ENCODE results near the gene CASP4.
"Not testable (repeated sequence)": the region's sequence is repeated elsewhere in the genome, so short reads cannot be mapped to it uniquely, and the experiment has no call there.

The CASP4 gene

DNA sequence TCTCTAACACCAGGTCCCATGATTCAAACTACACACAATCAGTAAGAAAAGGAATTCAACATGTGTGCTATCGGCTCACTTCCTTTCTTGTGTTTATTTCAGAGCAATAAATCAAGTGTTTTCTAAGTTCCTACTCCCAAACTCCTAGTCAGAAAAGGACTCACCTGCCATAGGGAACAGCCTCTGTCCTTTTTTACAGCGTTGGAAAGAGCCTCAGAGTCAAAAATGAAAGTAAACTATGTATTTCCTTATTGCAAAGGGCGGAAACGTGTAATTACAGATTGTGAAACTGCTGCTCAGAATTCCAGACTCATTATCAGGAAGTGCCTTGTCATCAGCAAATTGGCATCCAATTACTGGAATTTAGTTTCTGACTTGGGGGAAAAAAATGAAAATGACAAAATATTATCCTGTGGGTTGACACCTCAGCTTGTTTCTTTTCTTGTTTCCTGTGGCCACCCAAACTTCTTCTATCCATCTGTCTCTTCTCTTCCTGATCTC, at the start of gene CASP4:
Gene CASP4, minus strand, starts transcription at position 220 of the 501 bp plus-strand sequence. Its CDS starts 49 bp downstream, at position 171.
- DNase-seq (ENCODE audit: low read depth) = no peak

DNA sequence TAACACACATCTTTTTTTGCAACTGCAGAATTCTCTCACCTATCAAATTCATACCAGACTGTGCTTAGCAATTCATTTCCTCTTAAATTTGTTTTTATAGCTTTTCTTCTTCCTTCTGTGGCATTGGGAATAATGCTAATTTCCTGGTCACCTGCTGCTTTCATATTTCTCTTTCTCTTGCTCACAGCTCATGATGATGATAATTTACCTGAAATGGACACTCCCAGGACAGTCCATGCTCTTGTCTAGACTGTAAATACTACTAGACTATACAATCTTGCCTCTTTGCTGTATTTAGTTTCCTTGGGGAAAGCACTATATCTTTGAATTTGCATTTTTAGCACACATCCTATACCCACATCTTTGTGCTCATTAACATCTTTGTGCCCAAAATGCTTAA, 39.1 kb upstream of the CASP4 start:
- DNase-seq (ENCODE audit: low read depth) = no peak

DNA sequence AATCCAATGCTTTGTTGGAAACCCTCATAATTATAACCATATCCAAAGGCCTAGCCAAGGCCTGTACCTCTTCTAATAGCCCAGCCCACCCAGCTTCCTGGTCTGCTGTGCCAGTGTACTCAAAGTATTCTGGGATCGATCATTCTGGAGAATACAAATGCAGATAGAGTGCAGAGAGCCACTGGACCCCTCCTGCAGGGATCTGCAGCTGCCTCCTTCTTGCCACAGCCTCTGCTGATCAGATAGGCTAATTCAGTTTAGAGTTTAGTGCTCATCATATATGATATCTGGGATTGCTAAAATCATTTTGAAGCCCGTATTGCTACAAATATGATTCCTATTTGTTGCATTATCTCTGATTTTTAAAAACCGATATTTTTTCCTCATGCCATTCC, 37.1 kb upstream of the CASP4 start:
- no peak for DNase-seq (ENCODE audit: low read depth)

DNA sequence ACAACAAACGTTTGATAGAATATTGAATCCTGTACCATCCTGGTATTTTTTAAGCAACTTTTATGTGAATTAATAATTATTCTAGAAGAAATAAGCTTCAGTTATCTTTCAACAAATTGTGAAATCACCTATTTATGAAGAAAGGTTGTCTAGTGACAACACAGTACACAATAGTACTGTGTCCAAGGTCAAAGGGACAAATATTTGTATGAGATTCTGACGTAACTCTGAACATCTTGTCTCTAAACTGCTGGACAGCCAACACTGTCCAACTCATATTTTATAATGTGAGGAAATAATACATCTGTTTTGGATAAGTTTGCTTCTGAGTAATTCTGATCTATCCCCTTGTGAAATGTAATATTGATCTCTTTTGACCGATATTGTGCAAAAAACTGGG, 35.6 kb upstream of the CASP4 start:
- no peak for DNase-seq (ENCODE audit: low read depth)

DNA sequence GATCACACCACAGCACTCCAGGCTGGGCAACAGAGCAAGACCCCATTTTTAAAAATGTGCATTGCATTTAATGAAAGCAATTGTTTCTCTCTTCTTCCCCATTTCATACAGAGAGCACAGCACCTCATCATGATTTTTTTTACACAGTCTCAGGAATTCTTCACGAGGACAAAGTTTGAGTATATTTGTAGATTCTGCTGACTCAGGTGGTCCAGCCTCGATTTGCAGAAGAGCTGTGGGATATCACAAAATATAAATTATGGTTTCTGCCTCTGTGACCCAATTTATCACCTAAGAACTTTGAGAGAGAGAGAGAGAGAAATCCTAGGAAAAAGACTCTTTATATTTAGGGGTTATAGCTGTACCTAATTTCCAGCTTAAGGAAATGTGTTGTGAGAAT, 34.8 kb upstream of the CASP4 start:
- no peak for DNase-seq (ENCODE audit: low read depth)

DNA sequence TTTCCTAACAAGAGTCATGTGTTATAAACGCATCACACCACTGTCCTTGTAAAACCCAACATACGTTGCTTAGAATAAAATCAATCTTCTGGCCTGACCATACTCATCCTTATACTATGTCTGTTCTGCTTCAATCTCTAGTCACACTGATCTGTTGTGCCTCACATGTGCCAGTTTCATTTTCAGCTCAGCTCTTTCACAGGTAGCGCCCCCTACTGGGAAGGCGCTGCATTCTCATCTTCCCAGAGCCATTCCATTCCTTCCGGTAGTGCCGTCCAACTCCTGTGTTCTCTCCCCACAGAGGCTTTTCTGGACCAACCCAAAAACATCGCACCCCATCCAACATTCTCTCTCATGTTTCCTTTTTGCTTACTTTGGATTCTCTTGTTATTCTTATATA, 32.4 kb upstream of the CASP4 start:
- DNase-seq (ENCODE audit: low read depth) = peak; percentile 35

DNA sequence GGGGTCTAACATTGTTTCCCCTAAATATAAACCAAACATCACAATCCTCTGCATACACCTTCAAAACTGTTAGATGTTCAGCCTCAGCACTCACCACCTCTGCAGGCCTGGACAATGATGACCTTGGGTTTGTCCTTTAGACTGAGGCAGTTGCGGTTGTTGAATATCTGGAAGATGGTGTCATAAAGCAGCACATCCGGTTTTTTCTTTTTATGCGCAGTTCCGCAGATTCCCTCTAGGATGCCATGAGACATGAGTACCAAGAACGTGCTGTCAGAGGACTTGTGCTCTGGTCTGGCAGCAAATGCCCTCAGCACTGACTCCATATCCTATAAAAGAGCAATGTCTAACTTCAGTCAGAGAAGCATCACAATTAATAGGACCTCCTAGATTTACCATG, 31.8 kb upstream of the CASP4 start:
- DNase-seq (ENCODE audit: low read depth) = no peak

DNA sequence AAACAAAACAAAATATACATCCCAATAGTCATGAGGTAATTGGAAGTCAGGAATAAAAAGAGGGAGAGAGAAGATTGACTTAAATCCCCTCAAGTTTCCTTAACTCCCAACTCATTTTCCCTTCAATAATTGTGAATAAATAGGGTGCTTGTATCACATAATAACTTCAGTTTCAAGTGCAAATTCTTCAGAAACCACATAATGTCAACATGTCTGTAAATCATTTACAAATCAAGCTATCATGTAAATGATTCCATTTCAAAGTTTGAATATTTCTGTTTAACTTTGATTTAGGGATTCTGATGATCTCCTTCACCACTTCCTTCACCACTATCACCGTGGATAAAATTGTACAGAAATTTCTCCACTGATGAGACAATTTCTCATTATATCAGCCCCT, 31.3 kb upstream of the CASP4 start:
- no peak for DNase-seq (ENCODE audit: low read depth)

DNA sequence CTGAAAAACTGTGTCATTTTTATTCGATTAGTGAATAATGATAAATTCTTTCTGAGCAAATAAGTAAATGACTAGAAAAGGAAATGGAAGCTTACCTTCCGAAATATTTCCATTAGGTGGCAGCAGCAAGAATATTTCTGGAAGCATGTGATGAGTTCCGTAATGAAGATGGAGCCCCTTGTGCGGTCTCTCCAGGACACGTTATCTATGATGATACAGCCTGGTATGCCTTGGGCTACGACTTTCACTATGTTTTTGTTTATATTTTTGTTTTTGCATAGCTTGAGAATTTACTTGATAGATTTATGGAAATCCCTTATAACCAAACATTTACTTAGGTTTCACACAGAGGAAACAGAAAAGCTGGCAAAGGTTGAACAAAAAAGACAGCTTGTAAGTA, 28.9 kb upstream of the CASP4 start:
- DNase-seq (ENCODE audit: low read depth) = no peak

DNA sequence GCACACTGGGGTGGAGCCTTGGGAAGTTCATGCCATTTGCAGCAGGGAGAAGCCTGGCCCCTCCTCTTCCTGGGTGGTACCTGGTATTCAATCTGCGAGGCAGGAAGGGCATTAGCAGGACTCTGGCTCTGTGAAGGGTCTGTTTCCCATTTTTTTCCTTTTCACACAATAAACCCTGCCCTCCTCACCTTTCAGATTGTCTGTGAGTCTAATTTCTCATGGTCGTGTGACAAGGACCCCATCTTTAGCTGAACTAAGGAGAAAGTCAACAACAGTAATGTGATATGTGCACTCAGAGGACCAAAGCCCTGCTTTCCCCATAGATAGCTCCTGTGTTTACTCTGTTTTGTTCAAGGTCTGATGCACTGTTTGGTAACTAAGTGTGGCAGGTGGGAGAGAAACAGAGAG, 26.6 kb upstream of the CASP4 start:
- no peak for DNase-seq (ENCODE audit: low read depth)

DNA sequence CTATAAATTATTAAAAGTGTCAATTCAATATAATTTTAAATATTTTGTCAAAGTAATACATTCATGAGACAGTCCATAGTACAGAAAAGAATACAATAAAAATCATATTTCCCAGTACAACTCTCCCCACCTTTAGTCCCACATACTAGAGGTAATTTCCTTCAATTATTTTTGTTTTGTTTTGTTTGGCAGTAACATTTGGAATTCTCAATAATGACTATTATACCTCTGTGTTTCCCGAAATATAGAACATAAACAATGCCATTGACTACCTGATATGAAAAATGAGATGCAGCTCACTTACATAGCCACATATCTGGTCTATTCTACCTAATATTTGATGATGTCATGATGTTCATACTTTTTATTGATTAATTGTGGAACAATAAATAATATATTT, 24.4 kb upstream of the CASP4 start:
- DNase-seq (ENCODE audit: low read depth) = no peak

DNA sequence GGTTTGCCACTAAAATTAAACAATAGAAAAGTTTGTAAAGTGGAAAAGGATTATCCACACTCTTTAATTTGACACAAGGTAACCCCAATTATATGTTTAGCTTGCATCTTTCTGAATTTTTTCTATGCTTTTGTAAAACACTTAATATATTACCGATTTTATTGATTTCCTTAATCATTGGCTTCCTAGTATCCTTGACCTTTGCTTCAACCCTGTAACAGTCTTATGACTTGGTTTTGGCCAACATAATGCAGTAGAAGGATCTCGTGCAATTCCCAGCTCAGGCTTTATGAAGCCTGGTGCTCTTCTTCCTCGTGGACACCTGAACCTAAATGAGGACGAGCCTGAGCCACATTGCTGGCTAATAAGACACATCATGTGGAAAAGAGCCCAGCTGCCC, 23.6 kb upstream of the CASP4 start:
- no peak for DNase-seq (ENCODE audit: low read depth)

DNA sequence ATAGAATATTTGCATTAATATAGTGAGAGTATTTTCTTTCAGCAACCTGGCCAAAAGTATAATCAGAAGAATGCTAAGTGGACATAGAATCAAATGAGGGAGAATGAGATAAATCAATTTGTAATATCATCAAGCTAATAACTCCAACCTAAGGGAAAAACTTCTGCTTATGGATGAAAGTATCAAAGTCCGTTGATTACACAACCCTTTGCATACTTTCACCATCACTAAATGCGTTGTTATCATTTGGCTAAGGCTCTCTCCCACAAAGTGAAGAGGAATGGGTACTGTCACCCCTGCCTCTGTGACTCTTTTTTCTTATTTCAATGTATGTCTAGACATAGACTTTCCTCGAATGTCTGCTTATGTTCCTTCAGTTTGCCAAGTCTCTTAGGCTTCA, 16.4 kb upstream of the CASP4 start:
- DNase-seq (ENCODE audit: low read depth) = no peak

DNA sequence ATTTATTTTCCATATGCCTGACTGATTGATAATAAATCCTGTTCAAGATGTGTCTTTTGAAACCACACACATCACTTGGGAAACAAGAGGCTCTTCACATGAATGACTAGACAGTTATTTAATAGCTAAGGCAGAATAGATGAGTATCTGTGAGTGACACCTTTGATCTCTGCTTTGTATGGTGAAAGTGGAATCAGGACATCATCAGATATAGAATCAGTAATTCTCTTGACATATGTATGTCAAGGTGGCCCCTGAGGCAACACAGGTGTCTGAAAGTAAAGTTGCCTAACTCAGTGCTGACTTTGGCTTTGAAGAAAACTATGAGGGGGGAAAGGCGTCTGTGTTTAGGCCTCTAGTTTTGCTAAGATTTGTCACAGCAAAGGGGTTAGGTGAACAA, 11.5 kb upstream of the CASP4 start:
- no peak for DNase-seq (ENCODE audit: low read depth)

DNA sequence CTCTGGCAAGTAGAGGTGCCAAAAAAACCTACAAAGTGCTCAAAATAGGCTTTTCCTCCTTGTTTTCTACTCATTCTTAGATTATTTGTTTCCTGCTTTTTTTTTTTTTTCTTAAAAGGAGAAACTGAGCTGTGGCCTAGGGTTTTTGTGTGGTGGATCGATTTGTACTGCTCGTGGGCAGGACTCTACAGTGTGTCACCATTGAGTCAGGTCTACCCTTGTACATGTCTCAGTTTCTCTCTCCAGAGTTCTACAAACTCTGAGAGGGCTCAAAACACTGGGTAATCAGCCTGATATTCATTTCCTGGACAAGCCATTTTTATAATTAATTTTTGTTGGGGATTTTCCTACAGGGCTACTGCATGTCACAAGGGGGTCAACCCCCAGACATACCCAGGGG, 5.2 kb upstream of the CASP4 start:
- DNase-seq (ENCODE audit: low read depth) = no peak

DNA sequence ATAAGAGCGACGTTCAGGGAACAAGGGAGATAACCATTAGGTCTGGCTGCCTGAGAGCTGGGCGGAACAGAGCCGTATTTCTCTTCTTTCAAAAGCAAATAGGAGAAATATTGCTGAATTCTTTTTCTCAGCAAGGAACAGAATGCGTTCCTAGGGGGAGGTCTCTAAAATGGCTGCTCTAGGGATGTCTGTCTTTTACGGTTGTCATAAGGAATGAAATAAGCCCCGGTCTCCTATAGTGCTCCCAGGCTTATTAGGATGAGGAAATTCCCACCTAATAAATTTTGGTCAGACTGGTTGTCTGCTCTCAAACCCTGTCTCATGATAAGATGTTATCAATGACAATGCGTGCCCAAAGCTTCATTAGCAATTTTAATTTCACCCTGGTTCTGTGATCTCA, 4.5 kb upstream of the CASP4 start:
- not testable (repeated sequence) for DNase-seq (ENCODE audit: low read depth)

DNA sequence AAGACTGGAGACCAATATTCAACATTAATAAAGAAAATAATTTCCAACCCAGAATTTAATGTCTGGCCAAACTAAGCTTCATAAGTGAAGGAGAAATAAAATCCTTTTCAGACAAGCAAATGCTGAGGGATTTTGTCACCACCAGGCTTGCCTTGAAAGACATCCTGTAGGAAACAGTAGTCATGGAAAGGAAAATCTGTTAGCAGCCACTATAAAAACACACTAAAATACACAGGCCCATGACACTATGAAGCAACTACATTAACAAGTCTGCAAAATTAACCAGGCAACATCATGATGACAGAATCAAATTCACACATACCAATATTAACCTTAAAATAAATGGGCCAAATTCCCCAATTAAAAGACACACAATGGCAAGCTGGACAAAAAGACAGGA, 2.4 kb upstream of the CASP4 start:
- no peak for DNase-seq (ENCODE audit: low read depth)

DNA sequence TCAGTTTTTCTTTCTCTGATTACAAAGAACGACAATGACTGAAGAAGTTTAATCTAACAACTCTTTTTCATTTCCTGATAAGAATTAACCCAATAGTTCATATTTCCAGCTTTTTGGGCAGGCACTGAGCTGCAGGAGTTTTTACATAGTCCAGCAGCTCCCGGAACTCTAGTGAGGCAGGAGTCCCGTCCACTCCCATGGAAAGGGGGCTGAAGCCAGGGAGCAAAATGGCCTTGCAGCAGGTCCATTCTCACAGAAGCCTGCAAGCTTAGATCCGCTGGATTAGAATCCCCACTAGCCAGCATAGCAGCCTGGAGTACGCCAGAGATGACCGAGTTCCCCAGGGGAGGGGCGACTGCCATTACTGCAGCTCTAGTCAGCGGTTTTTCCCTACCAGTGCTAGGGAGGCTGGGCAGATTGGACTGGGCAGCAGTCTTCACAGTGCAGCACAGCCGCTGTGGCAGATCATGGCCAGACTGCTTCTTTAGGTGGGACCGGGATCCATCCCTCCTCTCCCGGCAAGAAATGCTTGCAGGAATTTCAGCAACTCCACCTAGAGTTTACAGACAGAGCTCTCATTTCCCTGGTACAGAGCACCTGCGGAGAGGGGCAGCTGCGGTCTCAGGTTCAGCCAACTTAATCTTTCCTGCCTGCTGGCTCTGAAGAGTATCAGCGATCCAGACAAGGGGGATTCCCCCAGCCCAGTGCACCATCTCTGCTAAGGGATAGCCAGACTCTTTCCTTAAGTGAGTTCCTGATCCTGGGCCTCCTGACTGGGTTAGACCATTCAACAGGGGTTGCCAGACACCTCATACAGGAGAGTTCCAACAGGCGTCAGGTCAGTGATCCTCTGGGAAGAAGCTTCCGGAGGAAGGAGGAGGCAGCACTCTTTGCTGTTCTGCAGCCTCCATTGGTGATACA, 742 bp upstream of the CASP4 start:
- DNase-seq (ENCODE audit: low read depth) = no peak

DNA sequence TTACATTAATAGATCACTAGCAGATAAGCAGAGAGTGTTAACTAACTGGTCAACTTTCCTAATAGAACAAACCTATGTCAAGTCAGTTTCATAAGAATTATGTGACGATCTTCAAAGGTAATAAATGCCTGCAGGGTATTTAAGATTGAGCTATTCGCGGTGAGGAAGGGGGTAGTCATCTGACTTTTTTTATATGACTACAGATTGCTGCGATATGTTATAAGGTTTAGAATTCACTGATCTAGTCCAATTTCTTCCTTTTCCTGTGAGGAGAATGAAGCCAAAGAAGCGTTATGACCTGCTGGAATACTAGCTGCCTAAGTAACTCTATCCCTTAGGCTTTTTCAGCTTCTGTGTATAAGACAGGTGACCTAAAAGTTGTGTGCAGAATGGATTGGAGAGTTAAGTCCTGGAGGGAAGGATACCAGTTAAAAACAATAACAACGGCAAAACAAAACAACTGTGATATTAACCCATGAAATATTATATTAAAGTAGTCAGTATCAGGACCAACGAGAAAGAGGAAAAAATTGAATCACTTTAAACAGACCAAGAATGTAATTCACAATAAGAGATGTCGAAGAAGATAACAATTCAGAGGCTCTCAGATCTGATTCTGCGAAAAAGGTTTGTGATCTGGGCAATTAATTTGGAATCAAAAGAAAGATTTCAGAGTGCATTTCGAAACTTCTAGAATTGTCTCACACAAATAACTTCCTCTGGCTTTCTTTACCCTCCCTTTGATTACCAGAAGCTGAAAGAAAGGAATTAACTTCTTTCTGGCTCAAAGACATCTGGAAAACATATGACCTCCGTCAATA, 630 bp downstream of the CASP4 start:
- DNase-seq (ENCODE audit: low read depth) = no peak

DNA sequence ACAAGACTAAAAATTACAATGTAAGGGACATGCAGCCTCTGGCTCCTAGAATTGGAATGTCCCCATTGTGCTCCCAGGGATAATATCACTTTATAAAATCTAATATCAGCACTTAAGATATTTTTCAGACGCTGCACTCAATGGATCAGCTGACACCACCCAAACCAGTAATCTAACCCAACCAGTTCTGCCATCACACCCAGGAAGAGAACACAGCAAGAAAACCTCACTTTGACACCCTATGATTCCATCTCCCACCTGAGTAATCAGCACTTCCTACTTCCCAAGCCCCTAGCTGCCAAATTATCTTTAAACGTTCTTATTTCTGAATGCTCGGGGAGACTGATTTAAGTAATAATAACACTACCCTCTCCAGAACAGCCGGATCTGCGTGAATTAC, 2.6 kb downstream of the CASP4 start:
- DNase-seq (ENCODE audit: low read depth) = no peak

DNA sequence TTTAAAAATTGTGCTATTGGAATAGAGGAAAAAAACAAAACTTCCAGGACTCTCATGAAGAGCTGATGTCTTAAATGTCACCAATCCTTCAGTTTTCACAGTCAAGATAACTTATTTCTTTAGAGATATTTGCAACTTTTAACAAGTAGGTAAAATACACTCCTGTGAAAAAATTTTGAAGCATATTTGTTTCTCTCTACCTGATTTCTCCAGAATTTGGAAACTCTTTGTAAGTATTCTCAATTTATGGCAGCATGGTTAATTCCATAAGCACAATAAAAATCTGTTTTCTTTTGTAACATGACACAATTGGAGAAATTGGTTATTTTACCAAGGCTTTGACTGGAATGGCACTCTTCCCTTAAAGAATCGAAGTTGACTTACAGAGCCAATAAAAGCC, 4.1 kb downstream of the CASP4 start:
- DNase-seq (ENCODE audit: low read depth) = no peak

DNA sequence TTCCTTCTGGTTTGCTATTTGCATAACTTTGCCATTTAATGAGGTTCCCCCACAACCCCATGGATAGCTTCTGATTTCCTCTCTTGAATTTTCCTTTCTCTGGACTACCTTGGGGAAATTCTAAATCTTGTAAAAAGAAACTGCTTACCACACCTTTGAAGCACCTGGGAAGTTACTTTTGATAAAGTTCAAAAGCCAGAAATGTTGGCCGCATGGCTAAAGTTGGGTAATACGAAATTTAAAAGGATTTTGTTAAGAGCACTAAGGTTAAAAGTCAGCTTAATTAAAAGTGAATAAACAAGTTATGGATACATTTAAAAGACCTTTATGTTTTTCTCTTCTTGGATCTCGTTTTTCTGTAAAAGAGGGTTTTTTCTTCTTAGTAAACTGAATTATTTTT, 5.5 kb downstream of the CASP4 start:
- no peak for DNase-seq (ENCODE audit: low read depth)

DNA sequence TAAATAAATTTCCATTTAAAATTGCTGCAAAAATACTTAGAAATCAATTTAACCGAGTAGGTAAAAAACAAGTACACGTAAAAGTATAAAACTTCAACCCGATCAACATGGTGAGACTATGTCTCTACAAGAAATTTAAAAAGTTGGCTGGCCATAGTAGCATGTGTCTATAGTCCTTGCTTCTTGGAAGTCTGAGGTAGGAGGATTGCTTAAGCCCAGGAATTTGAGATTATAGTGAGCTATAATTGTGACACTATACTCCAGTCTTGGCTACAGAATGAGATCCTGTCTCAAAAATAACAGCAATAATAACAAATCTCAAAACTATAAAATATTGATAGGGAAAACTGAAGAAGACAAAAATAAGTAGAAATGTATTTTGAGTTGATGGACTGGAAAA, 11.1 kb downstream of the CASP4 start:
- DNase-seq (ENCODE audit: low read depth) = no peak

Data from activated gamma-delta T cell treated with anti-CD3 and anti-CD28 coated beads, Interleukin-2, amount 50 U/mL, for 16 hours (primary cell).